ENCODE results near the gene CTTNBP2.

DNA sequence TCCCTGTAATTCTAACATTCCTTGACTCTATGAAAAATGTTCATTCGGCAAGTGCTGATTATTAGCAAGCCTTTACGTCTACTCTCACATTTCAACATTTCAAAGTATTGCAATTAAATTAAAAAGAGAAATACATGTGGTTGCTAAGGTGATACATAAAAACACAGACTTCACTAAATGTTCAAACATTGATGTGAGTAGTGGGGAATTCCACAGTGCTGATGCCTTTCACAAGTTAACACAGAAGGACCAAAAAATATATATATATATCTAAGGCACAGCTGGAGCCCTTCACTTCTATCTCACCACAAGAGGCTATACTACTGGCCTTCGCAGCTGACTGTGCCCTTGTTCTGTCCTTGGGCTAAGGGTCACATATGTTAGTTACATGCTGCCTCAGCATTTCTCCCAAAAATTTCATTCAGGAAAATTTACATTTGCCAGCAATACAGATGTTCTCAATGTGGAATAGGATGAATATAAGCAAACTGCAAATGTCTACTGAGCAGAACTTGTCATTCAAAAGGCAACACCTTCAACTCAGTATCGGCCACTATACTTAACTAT is 13.9 kb downstream of the CTTNBP2 start:
- TF ChIP-seq, protein P1, sequence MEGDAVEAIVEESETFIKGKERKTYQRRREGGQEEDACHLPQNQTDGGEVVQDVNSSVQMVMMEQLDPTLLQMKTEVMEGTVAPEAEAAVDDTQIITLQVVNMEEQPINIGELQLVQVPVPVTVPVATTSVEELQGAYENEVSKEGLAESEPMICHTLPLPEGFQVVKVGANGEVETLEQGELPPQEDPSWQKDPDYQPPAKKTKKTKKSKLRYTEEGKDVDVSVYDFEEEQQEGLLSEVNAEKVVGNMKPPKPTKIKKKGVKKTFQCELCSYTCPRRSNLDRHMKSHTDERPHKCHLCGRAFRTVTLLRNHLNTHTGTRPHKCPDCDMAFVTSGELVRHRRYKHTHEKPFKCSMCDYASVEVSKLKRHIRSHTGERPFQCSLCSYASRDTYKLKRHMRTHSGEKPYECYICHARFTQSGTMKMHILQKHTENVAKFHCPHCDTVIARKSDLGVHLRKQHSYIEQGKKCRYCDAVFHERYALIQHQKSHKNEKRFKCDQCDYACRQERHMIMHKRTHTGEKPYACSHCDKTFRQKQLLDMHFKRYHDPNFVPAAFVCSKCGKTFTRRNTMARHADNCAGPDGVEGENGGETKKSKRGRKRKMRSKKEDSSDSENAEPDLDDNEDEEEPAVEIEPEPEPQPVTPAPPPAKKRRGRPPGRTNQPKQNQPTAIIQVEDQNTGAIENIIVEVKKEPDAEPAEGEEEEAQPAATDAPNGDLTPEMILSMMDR (IDR thresholded peaks at IDR 0.05; ENCODE audit: low read depth, low read length), result no peak
- TF ChIP-seq EZH2phosphoT487 (IDR thresholded peaks at IDR 0.05; ENCODE audit: low read depth), result no peak
